SK-N-SH (cell line): Measurements from ENCODE around the gene LAMB1. TPM values are rescaled to one million over a fixed set of nuclear protein-coding genes. Genes with fewer than 3 reads are reported as not detected.

Experiments
- CTCF ChIA-PET: fragments of 300-600, 350-600 bp; formaldehyde crosslinking; extraction: SDS; loops from one replicate; lab custom pipeline; 2021; lab: Yijun Ruan, JAX
- POLR2A ChIA-PET: fragments of 350-600 bp; sonication (Branson Sonifier 250); formaldehyde crosslinking; extraction: SDS; loops from one replicate; lab custom pipeline; 2020; ENCODE audit warnings: antibody characterized with exemption, inconsistent platforms; lab: Yijun Ruan, JAX
- DNase-seq: peaks from one replicate; pipeline ENCODE4 v3.0.0; 2012
- H2AFZ ChIP-seq: fragments of 200-600 bp; sonication (generic); 2 replicates; pipeline ENCODE4 v1.8.1; 2016; ENCODE audit warnings: antibody characterized with exemption, mild to moderate bottlenecking, low read depth
- H3F3A ChIP-seq: fragments of 200-600 bp; sonication (generic); replicated peaks from 2 replicates; pipeline ENCODE3; 2016; ENCODE audit warnings: antibody characterized with exemption, mild to moderate bottlenecking; ENCODE audit not compliant: insufficient read depth
- H3K27ac ChIP-seq, 2 experiments: fragments of 200-500 bp in 1 of 2; fragments of 200-600 bp in 1 of 2; sonication (Bioruptor generic) in 1 of 2; sonication (generic), shearing (Covaris generic) in 1 of 2; 2 replicates each; pipeline versions ENCODE4 v1.5.1 to v1.6.1; 2014 to 2016; ENCODE audit warnings: low read depth in 2 of 2, inconsistent platforms in 1 of 2, low read length in 1 of 2, mild to moderate bottlenecking in 1 of 2, mixed read lengths in 1 of 2
- H3K27me3 ChIP-seq: fragments of 200-600 bp; sonication (generic), shearing (Covaris generic); 2 replicates; pipeline ENCODE4 v1.6.1; 2016; ENCODE audit warnings: mixed run types; ENCODE audit not compliant: insufficient read depth
- H3K36me3 ChIP-seq, 2 experiments: fragments of 200-500 bp in 1 of 2; fragments of 200-600 bp in 1 of 2; sonication (Bioruptor generic) in 1 of 2; sonication (generic) in 1 of 2; replicated peaks in 1 of 2; 2 replicates each; pipeline versions ENCODE3 to v1.5.1; 2014 to 2016; ENCODE audit warnings: low read length in 1 of 2, mild to moderate bottlenecking in 1 of 2; ENCODE audit not compliant: insufficient read depth in 2 of 2, control insufficient read depth in 1 of 2
- H3K4me1 ChIP-seq, 2 experiments: fragments of 200-500 bp in 1 of 2; fragments of 200-600 bp in 1 of 2; sonication (Bioruptor generic) in 1 of 2; sonication (generic), shearing (Covaris generic) in 1 of 2; 2 replicates each; pipeline versions ENCODE4 v1.5.1 to v1.6.1; 2014 to 2016; ENCODE audit warnings: low read depth in 1 of 2, low read length in 1 of 2, mixed run types in 1 of 2; ENCODE audit not compliant: insufficient read depth in 2 of 2, control insufficient read depth in 1 of 2
- H3K4me2 ChIP-seq: fragments of 200-600 bp; sonication (generic), shearing (Covaris generic); 2 replicates; pipeline ENCODE4 v1.6.1; 2017; ENCODE audit warnings: mixed run types
- H3K4me3 ChIP-seq, 2 experiments: fragments of 200-500 bp in 1 of 2; fragments of 200-600 bp in 1 of 2; sonication (Bioruptor generic) in 1 of 2; sonication (generic), shearing (Covaris generic) in 1 of 2; 2 replicates each; pipeline versions ENCODE4 v1.5.1 to v1.8.1; 2014 to 2016; ENCODE audit warnings: low read depth in 2 of 2, inconsistent platforms in 1 of 2, low read length in 1 of 2, mild to moderate bottlenecking in 1 of 2, mixed read lengths in 1 of 2, moderate library complexity in 1 of 2
- H3K79me2 ChIP-seq: fragments of 200-600 bp; sonication (generic); 2 replicates; pipeline ENCODE4 v1.8.1; 2017; ENCODE audit warnings: mild to moderate bottlenecking; ENCODE audit not compliant: insufficient read depth
- H3K9ac ChIP-seq: fragments of 200-600 bp; sonication (generic); 2 replicates; pipeline ENCODE4 v1.6.1; 2017; ENCODE audit warnings: mixed run types
- H3K9me2 ChIP-seq: fragments of 200-600 bp; sonication (generic); 2 replicates; pipeline ENCODE4 v1.6.1; 2017; ENCODE audit warnings: mixed run types
- H3K9me3 ChIP-seq: fragments of 200-600 bp; sonication (generic); 2 replicates; pipeline ENCODE4 v1.6.1; 2017; ENCODE audit warnings: mixed run types, mild to moderate bottlenecking, moderate library complexity
- H4K20me1 ChIP-seq: fragments of 200-600 bp; sonication (generic); 2 replicates; pipeline ENCODE4 v1.6.1; 2017; ENCODE audit warnings: mild to moderate bottlenecking, mixed run types; ENCODE audit not compliant: insufficient read depth
- ELF1 ChIP-seq: IDR thresholded peaks from 2 replicates; pipeline ENCODE4 v1.4.0; 2012
- FOXJ3 ChIP-seq: sonication (generic); formaldehyde crosslinking; IDR thresholded peaks from 2 replicates; pipeline ENCODE4 v1.5.1; 2020; ENCODE audit warnings: mild to moderate bottlenecking, missing genetic modification reagents
- GATA2 ChIP-seq: sonication (generic); formaldehyde crosslinking; IDR thresholded peaks from 2 replicates; pipeline ENCODE4 v1.5.0; 2020; ENCODE audit warnings: mild to moderate bottlenecking, missing genetic modification reagents
- MXI1 ChIP-seq: IDR thresholded peaks from 2 replicates; pipeline ENCODE4 v1.6.1; 2012; ENCODE audit warnings: mild to moderate bottlenecking, low read depth, low read length, improper control_type of control experiment
- NFIC ChIP-seq: IDR thresholded peaks from 2 replicates; pipeline ENCODE4 v1.4.0; 2012; ENCODE audit warnings: borderline replicate concordance
- NRF1 ChIP-seq: IDR thresholded peaks from 2 replicates; pipeline ENCODE4 v1.6.1; 2012; ENCODE audit warnings: low read depth, mild to moderate bottlenecking, low read length
- TAF1 ChIP-seq: IDR thresholded peaks from 2 replicates; pipeline ENCODE4 v1.6.1; 2012; ENCODE audit warnings: low read depth, mild to moderate bottlenecking, low read length, moderate library complexity, borderline replicate concordance
- TEAD4 ChIP-seq: IDR thresholded peaks from 2 replicates; pipeline ENCODE4 v1.4.0; 2012; ENCODE audit warnings: mild to moderate bottlenecking, borderline replicate concordance; ENCODE audit not compliant: insufficient read depth
- YY1 ChIP-seq: IDR thresholded peaks from 2 replicates; pipeline ENCODE4 v1.4.0; 2012; ENCODE audit warnings: low read depth, mild to moderate bottlenecking
- WGBS: methylation state at CpG from one replicate; pipeline ENCODE4 v1.1.6; 2017; ENCODE audit warnings: low lambda C conversion rate; 5-methylcytosine and 5-hydroxymethylcytosine counted together
- polyA plus RNA-seq, 3 experiments: library from polyadenylated mRNA; depleted of rRNA; stranded (reverse); fragments of >200 nt; gene quantifications; 2 replicates each; pipeline ENCODE4 v1.2.3, GENCODE V29; 2012
- TF ChIP-seq, protein P1 (sequence below): fragments of 150-350 bp; IDR thresholded peaks from 2 replicates; pipeline ENCODE4 v1.6.1; 2016; ENCODE audit warnings: mild to moderate bottlenecking, low read depth, low read length
- TF ChIP-seq, protein P2 (sequence below): IDR thresholded peaks from 2 replicates; pipeline ENCODE4 v1.4.0; 2012; ENCODE audit warnings: low read depth, borderline replicate concordance
- TF ChIP-seq, protein P3 (sequence below): fragments of 200-600 bp; sonication (generic); IDR thresholded peaks from 2 replicates; pipeline ENCODE4 v1.6.1; 2017; ENCODE audit warnings: antibody characterized with exemption, mild to moderate bottlenecking, moderate library complexity

LAMB1 gene
- polyA plus RNA-seq, 1 of the 3 experiments (the other 2 are of a cell fraction), result 435 TPM

DNA sequence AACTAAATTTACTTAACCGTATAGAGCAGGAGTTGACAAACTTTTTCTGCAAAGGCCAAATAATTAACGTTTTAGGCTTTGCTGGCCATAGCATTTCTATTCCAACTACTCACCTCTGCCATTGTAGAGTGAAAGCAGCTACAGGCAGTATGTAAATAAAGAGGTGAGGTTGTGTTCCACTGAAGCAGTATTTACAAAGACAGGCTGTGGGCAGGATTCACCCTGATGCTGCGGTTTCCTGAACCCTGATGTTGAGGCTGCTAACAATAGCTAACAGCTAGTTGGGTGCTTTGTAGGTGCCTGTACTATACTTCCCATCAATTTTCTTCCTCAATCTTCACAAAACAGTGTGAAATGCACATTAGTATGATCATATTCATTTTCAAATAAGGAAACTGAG lies 47.0 kb upstream of the LAMB1 start:
- Histone ChIP-seq H3K4me1 (0 out of 4 replicates have a peak, but pooled peaks cover 0 to 6% of the 10 kb centered on the region in 2 experiments), H3K9me2 (no peaks in the 10 kb centered on the region), H4K20me1 (no peaks in the 10 kb centered on the region), H2AFZ (no peak overlapping the region), H3F3A (no peaks in the 10 kb centered on the region), H3K36me3 (no peaks in the 10 kb centered on the region), H3K9ac (no peak overlapping the region), H3K4me2 (no peak overlapping the region), H3K27me3 (no peaks in the 10 kb centered on the region), H3K4me3 (no peak overlapping the region), H3K9me3 (no peaks in the 10 kb centered on the region), H3K79me2 (no peaks in the 10 kb centered on the region)
- ChIA-PET CTCF (interaction anchor here (1.0 kb wide), 2 partner anchors 66 to 96 kb away, joined by 3 read pairs; no protein-coding TSS in a partner anchor), POLR2A (no interaction called here)
- DNase-seq, result no peak
- 89% methylated on average over 3 of the region's 3 CpGs for WGBS
- TF ChIP-seq ELF1, result no peak
- no peak for TF ChIP-seq NRF1
- TF ChIP-seq, all 33 proteins: peak for 0
- no peak overlapping the region for H3K27ac ChIP-seq

DNA sequence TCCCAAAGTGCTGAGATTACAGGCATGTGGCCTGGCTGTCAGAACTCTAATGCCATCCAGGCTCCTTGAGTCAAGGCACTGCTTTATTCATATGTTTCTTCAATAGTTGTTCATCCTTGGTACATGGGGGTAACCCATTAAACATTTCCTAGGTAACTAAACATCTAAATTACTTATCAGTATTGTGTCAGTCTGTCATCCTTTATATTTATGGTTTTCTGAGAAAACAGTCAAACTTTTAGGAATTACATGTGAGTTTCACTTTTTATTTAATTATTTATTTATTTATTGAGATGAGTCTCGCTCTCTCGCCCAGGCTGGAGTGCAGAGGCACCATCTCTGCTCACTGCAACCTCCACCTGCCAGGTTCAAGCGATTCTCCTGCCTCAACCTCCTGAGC lies 45.5 kb upstream of the LAMB1 start:
- 81% methylated on average over 3 of the region's 3 CpGs for WGBS
- POLR2A ChIA-PET, result no interaction called here

DNA sequence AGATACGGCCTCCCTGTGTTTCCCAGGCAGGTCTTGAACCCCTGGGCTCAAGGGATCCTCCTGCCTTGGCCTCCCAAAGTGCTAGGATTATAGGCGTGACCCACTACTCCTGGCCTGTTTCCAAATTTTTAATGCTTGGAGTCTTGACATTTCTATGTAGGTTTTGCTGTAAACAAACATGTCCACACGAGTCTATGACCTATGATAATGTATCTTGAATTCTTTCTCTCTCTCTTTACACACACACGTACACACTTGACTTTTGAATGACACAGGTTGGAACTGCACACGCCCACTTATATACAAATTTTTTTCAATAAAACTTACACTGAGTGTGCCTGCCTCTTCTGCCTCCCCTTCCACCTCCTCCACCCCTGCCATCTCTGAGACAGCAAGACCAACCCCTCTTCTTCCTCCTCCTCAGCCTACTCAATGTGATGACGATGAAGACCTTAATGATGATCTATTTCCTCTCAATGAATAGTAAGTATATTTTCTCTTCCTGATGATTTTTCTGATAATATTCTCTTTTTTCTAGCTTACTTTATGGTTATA lies 44.1 kb upstream of the LAMB1 start:
- ChIA-PET CTCF (interaction anchor here (1.3 kb wide), 1 partner anchor 14 kb away, joined by 3 read pairs; no protein-coding TSS in a partner anchor), POLR2A (no interaction called here)
- WGBS, result 86% methylated on average over 6 of the region's 6 CpGs

More for the DNA sequence above, 45.5 kb upstream of the LAMB1 start:
- H3K79me2 ChIP-seq, result no peaks in the 10 kb centered on the region
- no peaks in the 10 kb centered on the region for H3F3A ChIP-seq
- H3K36me3 ChIP-seq, result no peaks in the 10 kb centered on the region
- no peak overlapping the region for H2AFZ ChIP-seq
- H3K4me2 ChIP-seq, result no peak overlapping the region
- TF ChIP-seq YY1 (no peak), ELF1 (no peak), MXI1 (no peak)
- H3K4me1 ChIP-seq, result 0 out of 4 replicates have a peak, but pooled peaks cover 0 to 7% of the 10 kb centered on the region in 2 experiments
- no peak overlapping the region for H3K27ac ChIP-seq
- no peaks in the 10 kb centered on the region for H3K27me3 ChIP-seq
- DNase-seq, result no peak
- H3K9me3 ChIP-seq, result no peaks in the 10 kb centered on the region
- no peaks in the 10 kb centered on the region for H3K9me2 ChIP-seq
- H3K4me3 ChIP-seq, result no peak overlapping the region
- CTCF ChIA-PET, result interaction anchor here (1.7 kb wide), 1 partner anchor 10 kb away, joined by 5 read pairs; no protein-coding TSS in a partner anchor
- no peak overlapping the region for H3K9ac ChIP-seq
- H4K20me1 ChIP-seq, result no peaks in the 10 kb centered on the region

More for the DNA sequence above, 44.1 kb upstream of the LAMB1 start:
- H3K9me2 ChIP-seq, result no peaks in the 10 kb centered on the region
- TF ChIP-seq, protein P1, sequence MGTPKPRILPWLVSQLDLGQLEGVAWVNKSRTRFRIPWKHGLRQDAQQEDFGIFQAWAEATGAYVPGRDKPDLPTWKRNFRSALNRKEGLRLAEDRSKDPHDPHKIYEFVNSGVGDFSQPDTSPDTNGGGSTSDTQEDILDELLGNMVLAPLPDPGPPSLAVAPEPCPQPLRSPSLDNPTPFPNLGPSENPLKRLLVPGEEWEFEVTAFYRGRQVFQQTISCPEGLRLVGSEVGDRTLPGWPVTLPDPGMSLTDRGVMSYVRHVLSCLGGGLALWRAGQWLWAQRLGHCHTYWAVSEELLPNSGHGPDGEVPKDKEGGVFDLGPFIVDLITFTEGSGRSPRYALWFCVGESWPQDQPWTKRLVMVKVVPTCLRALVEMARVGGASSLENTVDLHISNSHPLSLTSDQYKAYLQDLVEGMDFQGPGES, result no peak
- TF ChIP-seq TAF1, result no peak
- TF ChIP-seq YY1, result no peak
- TF ChIP-seq GATA2 (CRISPR knock-in tag), result no peak
- TF ChIP-seq, protein P2, sequence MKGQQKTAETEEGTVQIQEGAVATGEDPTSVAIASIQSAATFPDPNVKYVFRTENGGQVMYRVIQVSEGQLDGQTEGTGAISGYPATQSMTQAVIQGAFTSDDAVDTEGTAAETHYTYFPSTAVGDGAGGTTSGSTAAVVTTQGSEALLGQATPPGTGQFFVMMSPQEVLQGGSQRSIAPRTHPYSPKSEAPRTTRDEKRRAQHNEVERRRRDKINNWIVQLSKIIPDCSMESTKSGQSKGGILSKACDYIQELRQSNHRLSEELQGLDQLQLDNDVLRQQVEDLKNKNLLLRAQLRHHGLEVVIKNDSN, result no peak
- no peak for TF ChIP-seq NRF1
- no peak for TF ChIP-seq FOXJ3
- TF ChIP-seq NFIC, result no peak
- TF ChIP-seq, protein P3, sequence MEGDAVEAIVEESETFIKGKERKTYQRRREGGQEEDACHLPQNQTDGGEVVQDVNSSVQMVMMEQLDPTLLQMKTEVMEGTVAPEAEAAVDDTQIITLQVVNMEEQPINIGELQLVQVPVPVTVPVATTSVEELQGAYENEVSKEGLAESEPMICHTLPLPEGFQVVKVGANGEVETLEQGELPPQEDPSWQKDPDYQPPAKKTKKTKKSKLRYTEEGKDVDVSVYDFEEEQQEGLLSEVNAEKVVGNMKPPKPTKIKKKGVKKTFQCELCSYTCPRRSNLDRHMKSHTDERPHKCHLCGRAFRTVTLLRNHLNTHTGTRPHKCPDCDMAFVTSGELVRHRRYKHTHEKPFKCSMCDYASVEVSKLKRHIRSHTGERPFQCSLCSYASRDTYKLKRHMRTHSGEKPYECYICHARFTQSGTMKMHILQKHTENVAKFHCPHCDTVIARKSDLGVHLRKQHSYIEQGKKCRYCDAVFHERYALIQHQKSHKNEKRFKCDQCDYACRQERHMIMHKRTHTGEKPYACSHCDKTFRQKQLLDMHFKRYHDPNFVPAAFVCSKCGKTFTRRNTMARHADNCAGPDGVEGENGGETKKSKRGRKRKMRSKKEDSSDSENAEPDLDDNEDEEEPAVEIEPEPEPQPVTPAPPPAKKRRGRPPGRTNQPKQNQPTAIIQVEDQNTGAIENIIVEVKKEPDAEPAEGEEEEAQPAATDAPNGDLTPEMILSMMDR, result no peak
- no peak for TF ChIP-seq TEAD4
- no peak for TF ChIP-seq ELF1
- TF ChIP-seq, all 33 proteins: peak for 0
- Histone ChIP-seq H3K4me3 (no peak overlapping the region), H3K79me2 (no peaks in the 10 kb centered on the region), H3F3A (no peaks in the 10 kb centered on the region), H3K9ac (no peak overlapping the region), H3K4me1 (0 out of 4 replicates have a peak, but pooled peaks cover 0 to 7% of the 10 kb centered on the region in 2 experiments), H2AFZ (no peak overlapping the region), H3K36me3 (no peaks in the 10 kb centered on the region), H3K9me3 (no peaks in the 10 kb centered on the region), H4K20me1 (no peaks in the 10 kb centered on the region), H3K27me3 (no peaks in the 10 kb centered on the region), H3K27ac (no peak overlapping the region), H3K4me2 (no peak overlapping the region)
- no peak for DNase-seq
